BJ (cell line): ENCODE measurements around the gene PRRT1. TPM values are rescaled to one million over a fixed set of nuclear protein-coding genes. Genes with fewer than 3 reads are reported as not detected.

ENCODE experiments used
- CTCF ChIA-PET: fragments of 350-600 bp; formaldehyde crosslinking; extraction: SDS; loops from one replicate; lab custom pipeline; 2021; ENCODE audit warnings: antibody characterized with exemption, inconsistent platforms; lab: Yijun Ruan, JAX
- POLR2A ChIA-PET: fragments of 300-600 bp; sonication (Branson Sonifier 250); formaldehyde crosslinking; extraction: SDS; loops from one replicate; lab custom pipeline; 2021; ENCODE audit warnings: antibody characterized with exemption; lab: Charles Lee
- DNase-seq: peaks from one replicate; pipeline ENCODE4 v3.0.0-alpha.2; 2011; ENCODE audit warnings: low read depth
- H3K27me3 ChIP-seq: 2 replicates; pipeline ENCODE4 v1.6.0; 2011; ENCODE audit warnings: low read length; ENCODE audit not compliant: control insufficient read depth, insufficient read depth
- H3K36me3 ChIP-seq: 2 replicates; pipeline ENCODE4 v1.5.1; 2011; ENCODE audit warnings: low read length; ENCODE audit not compliant: control insufficient read depth, insufficient read depth
- H3K4me3 ChIP-seq: 2 replicates; pipeline ENCODE4 v1.5.1; 2011; ENCODE audit warnings: low read depth, mild to moderate bottlenecking, control low read depth, low read length
- polyA minus RNA-seq: library from RNA; depleted of rRNA, polyadenylated mRNA; stranded (reverse); fragments of >200 nt; gene quantifications from 2 replicates; pipeline ENCODE4 v1.2.3, GENCODE V29; 2011; rRNA and poly(A)+ RNA removed
- polyA plus RNA-seq: library from polyadenylated mRNA; depleted of rRNA; stranded (reverse); fragments of >200 nt; gene quantifications from 2 replicates; pipeline ENCODE4 v1.2.3, GENCODE V29; 2011; rRNA removed
- TF ChIP-seq, protein P1 (sequence below): IDR thresholded peaks from 2 replicates; pipeline ENCODE4 v1.5.1; 2011; ENCODE audit warnings: low read depth, mild to moderate bottlenecking, control low read depth, inconsistent platforms, low read length, moderate library complexity; ENCODE audit not compliant: insufficient read depth

The PRRT1 gene
- polyA plus RNA-seq, result 0.77 and 0.78 TPM in 2 replicates
- polyA minus RNA-seq, result 0.57 and 0.98 TPM in 2 replicates

GRCh38 chr6:32151863-32152768 lies at the start of gene PRRT1:
Gene PRRT1, minus strand, starts transcription at chr6:32151939. Its CDS starts 112 bp downstream, at chr6:32151827.
- TF ChIP-seq, protein P1, sequence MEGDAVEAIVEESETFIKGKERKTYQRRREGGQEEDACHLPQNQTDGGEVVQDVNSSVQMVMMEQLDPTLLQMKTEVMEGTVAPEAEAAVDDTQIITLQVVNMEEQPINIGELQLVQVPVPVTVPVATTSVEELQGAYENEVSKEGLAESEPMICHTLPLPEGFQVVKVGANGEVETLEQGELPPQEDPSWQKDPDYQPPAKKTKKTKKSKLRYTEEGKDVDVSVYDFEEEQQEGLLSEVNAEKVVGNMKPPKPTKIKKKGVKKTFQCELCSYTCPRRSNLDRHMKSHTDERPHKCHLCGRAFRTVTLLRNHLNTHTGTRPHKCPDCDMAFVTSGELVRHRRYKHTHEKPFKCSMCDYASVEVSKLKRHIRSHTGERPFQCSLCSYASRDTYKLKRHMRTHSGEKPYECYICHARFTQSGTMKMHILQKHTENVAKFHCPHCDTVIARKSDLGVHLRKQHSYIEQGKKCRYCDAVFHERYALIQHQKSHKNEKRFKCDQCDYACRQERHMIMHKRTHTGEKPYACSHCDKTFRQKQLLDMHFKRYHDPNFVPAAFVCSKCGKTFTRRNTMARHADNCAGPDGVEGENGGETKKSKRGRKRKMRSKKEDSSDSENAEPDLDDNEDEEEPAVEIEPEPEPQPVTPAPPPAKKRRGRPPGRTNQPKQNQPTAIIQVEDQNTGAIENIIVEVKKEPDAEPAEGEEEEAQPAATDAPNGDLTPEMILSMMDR, result no peak
- Histone ChIP-seq H3K4me3 (peak within 1 kb of the TSS; percentile 71), H3K36me3 (peaks cover 8% of the 10 kb centered on the region), H3K27me3 (no peaks in the 10 kb centered on the region)
- CTCF ChIA-PET, result interaction anchor here (2.1 to 3.4 kb wide), 2 partner anchors 22 to 34 kb away, joined by 11 to 16 read pairs; partner anchors contain the start of gene FKBPL
- no peak for DNase-seq
- POLR2A ChIA-PET, result interaction anchor here (0.6 kb wide), 2 partner anchors 234 to 1969 kb away, joined by 3 to 7 read pairs; no protein-coding TSS in a partner anchor

DNA sequence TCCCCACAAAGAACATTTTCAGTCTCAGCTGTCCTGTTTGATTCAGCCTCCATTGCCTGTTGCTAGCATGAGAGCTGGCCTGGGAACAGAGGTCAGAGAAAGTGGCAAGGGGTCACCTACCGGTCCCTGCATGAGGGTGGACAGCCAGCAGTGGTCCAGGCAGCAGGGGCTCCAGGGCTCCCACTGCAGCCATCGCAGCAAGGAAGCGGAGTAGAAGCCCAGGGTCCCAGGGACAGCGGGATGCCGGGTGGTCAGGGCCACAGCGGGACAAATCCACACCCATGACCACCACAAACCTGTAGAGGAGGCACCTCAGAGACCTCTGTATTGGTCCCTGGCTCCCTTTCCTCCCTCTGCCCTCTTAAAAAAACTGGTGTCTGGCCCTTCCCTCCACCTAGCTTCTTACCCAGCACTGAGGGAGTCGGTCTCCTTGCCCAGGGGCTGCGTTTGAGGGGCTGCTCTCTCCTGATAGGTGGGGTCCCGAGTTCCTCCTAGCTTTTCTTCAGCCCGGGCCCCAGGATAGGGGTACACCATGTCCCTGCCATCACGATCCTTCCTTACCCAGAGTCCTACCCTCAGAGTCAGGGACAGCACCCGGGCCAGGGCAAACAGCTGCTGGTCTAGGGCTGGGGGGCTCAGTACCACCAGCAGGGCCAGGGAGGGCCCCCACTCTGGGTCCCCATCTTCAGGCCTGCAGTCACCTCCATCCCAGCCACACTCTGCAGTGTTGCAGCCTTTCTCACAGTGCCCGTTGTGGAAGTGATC lies 49.2 kb upstream of the PRRT1 start:
- no peak for DNase-seq
- ChIA-PET POLR2A (no interaction called here), CTCF (interaction anchor here (1.1 kb wide), 1 partner anchor 44 kb away, joined by 3 read pairs; no protein-coding TSS in a partner anchor)
- no peak overlapping the region for H3K4me3 ChIP-seq
- peaks cover 4% of the 10 kb centered on the region for H3K27me3 ChIP-seq
- no peaks in the 10 kb centered on the region for H3K36me3 ChIP-seq
- TF ChIP-seq, protein P1, result no peak

- no peaks in the 10 kb centered on the region for H3K36me3 ChIP-seq
- no peak overlapping the region for H3K4me3 ChIP-seq
- DNase-seq, result no peak
- ChIA-PET CTCF (no interaction called here), POLR2A (no interaction called here)
- peaks cover 3% of the 10 kb centered on the region for H3K27me3 ChIP-seq
- TF ChIP-seq, protein P1, result no peak
Measured at GRCh38 chr6:32198866-32199265, 47.1 kb upstream of the PRRT1 start.

GRCh38 chr6:32198345-32198696 lies 46.6 kb upstream of the PRRT1 start:
- no peak for DNase-seq
- ChIA-PET POLR2A (no interaction called here), CTCF (no interaction called here)
- H3K27me3 ChIP-seq, result peaks cover 1% of the 10 kb centered on the region
- H3K36me3 ChIP-seq, result no peaks in the 10 kb centered on the region
- no peak overlapping the region for H3K4me3 ChIP-seq
- TF ChIP-seq, protein P1, result no peak
